GM12878 (cell line): ENCODE results near the gene ZNF57. TPM values are rescaled to one million over a fixed set of nuclear protein-coding genes. Genes with fewer than 3 reads are reported as not detected.
"Not testable (repeated sequence)": the region's sequence is repeated elsewhere in the genome, so short reads cannot be mapped to it uniquely, and the experiment has no call there.

Source experiments
- ATAC-seq: fragments of 200-7000 bp; cut with Tn5 transposase; 3 replicates; pipeline ENCODE4 v1.9.1; 2020; ENCODE audit warnings: mild to moderate bottlenecking, moderate library complexity
- BruUV-seq: library from RNA; stranded (reverse); fragments of 400-500 nt; replicated peaks from 2 replicates; lab custom pipeline; 2021; lab: Mats Ljungman, UMichigan
- CTCF ChIA-PET: fragments of 300-600 bp; sonication (Branson Sonifier 250); formaldehyde crosslinking; extraction: SDS; loops from one replicate; lab custom pipeline; 2021; ENCODE audit warnings: inconsistent platforms; lab: Yijun Ruan, JAX
- POLR2A ChIA-PET: fragments of 350-600 bp; formaldehyde crosslinking; extraction: SDS; loops from one replicate; lab custom pipeline; 2021; ENCODE audit warnings: inconsistent platforms; lab: Charles Lee
- RAD21 ChIA-PET: fragments of 300-600 bp; sonication (Branson Sonifier 250); formaldehyde crosslinking; loops from one replicate; lab custom pipeline; 2023; ENCODE audit warnings: antibody characterized with exemption; ENCODE audit not compliant: unreplicated experiment; lab: Charles Lee
- SMC1A ChIA-PET: fragments of 300-600 bp; sonication (Branson Sonifier 250); formaldehyde crosslinking; loops from one replicate; lab custom pipeline; 2023; ENCODE audit not compliant: unreplicated experiment, uncharacterized antibody; lab: Charles Lee
- DNase-seq: peaks from one replicate; pipeline ENCODE4 v3.0.0-alpha.2; 2011; ENCODE audit warnings: low read depth, low spot score
- FAIRE-seq: peaks from 3 replicates; lab custom pipeline; 2011; peaks lifted over from hg19 to GRCh38; lab: Jason Lieb, UNC
- H2AFZ ChIP-seq: 2 replicates; pipeline ENCODE4 v1.6.0; 2011; ENCODE audit warnings: low read depth, low read length, control low read depth; ENCODE audit not compliant: control insufficient read depth
- H3K27ac ChIP-seq: 2 replicates; pipeline ENCODE4 v1.5.1; 2011; ENCODE audit warnings: control low read depth; ENCODE audit not compliant: control insufficient read depth, insufficient read depth
- H3K27me3 ChIP-seq, 2 experiments: replicated peaks in 1 of 2; 2 replicates each; pipeline versions ENCODE4 v1.6.0 to v1.6.1; 2011; ENCODE audit warnings: low read length in 1 of 2; ENCODE audit not compliant: control insufficient read depth in 2 of 2, insufficient read depth in 2 of 2
- H3K36me3 ChIP-seq, 2 experiments: 2 replicates each; pipeline ENCODE4 v1.5.1; 2011; ENCODE audit warnings: low read length in 1 of 2; ENCODE audit not compliant: control insufficient read depth in 2 of 2, insufficient read depth in 2 of 2
- H3K4me1 ChIP-seq: 2 replicates; pipeline ENCODE4 v1.6.1; 2011; ENCODE audit warnings: mild to moderate bottlenecking, low read length, moderate library complexity, mixed read lengths; ENCODE audit not compliant: control insufficient read depth, insufficient read depth
- H3K4me2 ChIP-seq: 2 replicates; pipeline ENCODE4 v1.6.0; 2011; ENCODE audit warnings: control low read depth; ENCODE audit not compliant: control insufficient read depth, insufficient read depth
- H3K4me3 ChIP-seq: fragments of 200-600 bp; sonication (generic); 2 replicates; pipeline ENCODE4 v1.5.1; 2016
- H3K79me2 ChIP-seq: 2 replicates; pipeline ENCODE4 v1.6.0; 2011; ENCODE audit warnings: low read length; ENCODE audit not compliant: control insufficient read depth, insufficient read depth
- H3K9ac ChIP-seq: 2 replicates; pipeline ENCODE4 v1.8.0; 2011; ENCODE audit warnings: low read length, control low read depth, mixed read lengths; ENCODE audit not compliant: control insufficient read depth, insufficient read depth
- H3K9me3 ChIP-seq: replicated peaks from 3 replicates; pipeline ENCODE4 v1.5.1; 2011; ENCODE audit warnings: mild to moderate bottlenecking, low read length; ENCODE audit not compliant: control insufficient read depth, insufficient read depth
- H4K20me1 ChIP-seq: 2 replicates; pipeline ENCODE4 v1.6.0; 2011; ENCODE audit not compliant: control insufficient read depth, insufficient read depth
- ATF7 ChIP-seq: fragments of 450-650 bp; IDR thresholded peaks from 2 replicates; pipeline ENCODE4 v1.6.1; 2016; ENCODE audit warnings: low read depth, mild to moderate bottlenecking
- BCL3 ChIP-seq: IDR thresholded peaks from 2 replicates; pipeline ENCODE4 v1.6.1; 2011; ENCODE audit warnings: borderline replicate concordance, low read depth, mild to moderate bottlenecking, moderate library complexity, low read length; ENCODE audit not compliant: insufficient read depth, poor library complexity, severe bottlenecking
- DPF2 ChIP-seq: fragments of 450-650 bp; IDR thresholded peaks from 2 replicates; pipeline ENCODE4 v1.6.1; 2017; ENCODE audit warnings: mild to moderate bottlenecking
- E2F8 ChIP-seq: fragments of 450-650 bp; IDR thresholded peaks from 2 replicates; pipeline ENCODE4 v1.6.1; 2018; ENCODE audit warnings: mild to moderate bottlenecking, low read depth, moderate library complexity; ENCODE audit not compliant: partially characterized antibody
- HCFC1 ChIP-seq: fragments of 150-350 bp; IDR thresholded peaks from 2 replicates; pipeline ENCODE4 v1.6.1; 2014; ENCODE audit warnings: low read length
- HDGF ChIP-seq: fragments of 450-650 bp; IDR thresholded peaks from 2 replicates; pipeline ENCODE4 v1.6.1; 2016; ENCODE audit warnings: antibody characterized with exemption
- MTA2 ChIP-seq: fragments of 450-650 bp; IDR thresholded peaks from 2 replicates; pipeline ENCODE4 v1.6.1; 2016; ENCODE audit warnings: low read depth, mild to moderate bottlenecking, moderate library complexity
- NFXL1 ChIP-seq: fragments of 450-650 bp; IDR thresholded peaks from 2 replicates; pipeline ENCODE4 v1.6.1; 2017; ENCODE audit warnings: antibody characterized with exemption, mild to moderate bottlenecking, borderline replicate concordance
- SMARCA5 ChIP-seq: fragments of 450-650 bp; IDR thresholded peaks from 2 replicates; pipeline ENCODE4 v1.6.1; 2017; ENCODE audit warnings: mild to moderate bottlenecking
- TCF12 ChIP-seq: IDR thresholded peaks from 2 replicates; pipeline ENCODE4 v1.6.1; 2011; ENCODE audit warnings: low read depth, mild to moderate bottlenecking, low read length
- WGBS: methylation state at CpG from one replicate; pipeline ENCODE4 v1.1.6; 2016; ENCODE audit warnings: low lambda C conversion rate; ENCODE audit not compliant: insufficient replicate concordance, insufficient coverage; ENCODE audit errors: missing lambda C conversion rate; 5-methylcytosine and 5-hydroxymethylcytosine counted together
- in situ Hi-C: fragments of 300-500 bp; cut with MboI; formaldehyde crosslinking; loops from 9 replicates; pipeline ENCODE4 v1.14.3; 2018; ENCODE audit warnings: mixed read lengths
- intact Hi-C: fragments of 100-400 bp; cut with micrococcal nuclease; formaldehyde crosslinking; loops from one replicate; pipeline ENCODE4 v1.14.2; 2022; ENCODE audit not compliant: unreplicated experiment
- polyA plus RNA-seq, 11 experiments: library from polyadenylated mRNA; depleted of rRNA in 4 of 11; unstranded in 6 of 11; stranded (reverse) in 5 of 11; fragments of >200 nt; fragmentation: Nextera tagmentation in 4 of 11; fragmentation: Illumina TruSeq in 1 of 11; extraction: Ambion mirVana in 4 of 11; extraction: Trizol in 1 of 11; gene quantifications; 1 replicate in 1 of 11; 2 replicates in 10 of 11; pipeline versions ENCODE4 v1.2.1 to v1.2.3, GENCODE V29; 2011 to 2016; ENCODE audit warnings: inconsistent platforms in 2 of 11, missing spikeins in 2 of 11, low read depth in 1 of 11
- total RNA-seq, 4 experiments: library from RNA; depleted of rRNA in 3 of 4; stranded (reverse); fragments of >200 nt in 3 of 4; fragmentation: Illumina TruSeq in 1 of 4; extraction: Trizol in 1 of 4; gene quantifications; 2 replicates each; pipeline versions ENCODE4 v1.2.1 to v1.2.3, GENCODE V29; 2013 to 2021
- TF ChIP-seq, protein P1 (sequence below), 3 experiments: IDR thresholded peaks in 2 of 3; conservative IDR thresholded peaks in 1 of 3; 2 replicates each; pipeline ENCODE4 v1.5.1; 2011; ENCODE audit warnings: low read depth in 3 of 3, low read length in 3 of 3, mild to moderate bottlenecking in 3 of 3, control low read depth in 2 of 3, moderate library complexity in 2 of 3, inconsistent platforms in 1 of 3, mixed read lengths in 1 of 3; ENCODE audit not compliant: control insufficient read depth in 2 of 3, insufficient read depth in 1 of 3; ENCODE audit errors: extremely low read depth in 1 of 3

Gene ZNF57
- total and polyA plus RNA-seq, 10 of the 15 experiments (the other 5 are each of a cell fraction or from before 2014, with no cell fraction given): 2.7 to 8.9 (median 5.8) TPM

DNA sequence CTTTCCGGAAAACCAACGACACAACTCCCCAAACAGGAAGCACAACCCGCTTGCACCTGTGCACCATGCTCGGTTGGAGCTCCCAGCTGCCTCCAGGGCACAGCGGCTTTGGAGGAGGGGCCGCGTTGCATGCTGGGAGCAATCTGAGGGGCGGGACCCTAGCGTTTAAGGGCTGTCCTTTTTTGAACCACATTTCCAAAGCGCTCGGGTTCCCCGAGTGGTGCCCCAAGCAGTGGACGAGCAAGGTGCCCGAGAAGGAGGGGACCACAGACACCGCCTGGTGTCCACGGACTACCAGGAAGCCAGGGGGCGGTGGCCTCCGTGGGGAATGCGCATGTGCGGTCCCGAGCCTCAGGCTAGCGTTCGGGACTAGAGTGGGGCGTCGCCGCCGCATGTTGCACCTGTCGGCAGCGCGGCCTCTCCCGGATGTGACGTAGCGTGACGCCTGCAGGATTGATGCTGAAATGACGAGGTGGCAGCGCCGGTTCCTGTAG, 11.9 kb upstream of the ZNF57 start (continued):
- TF ChIP-seq BCL3 (no peak), TCF12 (peak; percentile 69; the same call in 1 of the 2 replicates), SMARCA5 (no peak), DPF2 (no peak)

DNA sequence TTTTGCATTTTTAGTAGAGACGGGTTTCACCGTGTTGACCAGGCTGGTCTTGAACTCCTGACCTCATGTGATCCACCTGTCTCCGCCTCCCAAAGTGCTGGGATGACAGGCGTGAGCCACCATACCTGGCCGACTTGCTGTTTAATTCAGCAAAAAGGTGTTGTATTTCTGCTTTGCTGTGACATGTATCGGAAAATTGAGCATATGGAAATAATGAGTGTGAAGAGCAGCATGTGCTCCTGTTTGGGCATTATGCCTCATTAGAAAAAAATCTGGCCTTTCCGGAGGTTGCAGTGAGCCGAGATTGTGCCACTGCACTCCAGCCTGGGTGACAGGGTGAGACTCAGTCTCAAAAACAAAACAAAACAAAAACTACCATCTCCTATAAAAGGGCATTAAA, 10.2 kb upstream of the ZNF57 start:
- H3K4me2 ChIP-seq, H3K27me3 ChIP-seq, DNase-seq, H3K36me3 ChIP-seq, intact Hi-C loops, H3K27ac ChIP-seq, H3K4me1 ChIP-seq, H3K9me3 ChIP-seq, in situ Hi-C loops, H3K79me2 ChIP-seq, H4K20me1 ChIP-seq, H3K9ac ChIP-seq, FAIRE-seq, H3K4me3 ChIP-seq, CTCF ChIA-PET, BruUV-seq, POLR2A ChIA-PET, H2AFZ ChIP-seq, ATAC-seq, SMC1A ChIA-PET, RAD21 ChIA-PET: not testable (repeated sequence)
- 84% methylated on average over 8 of the region's 8 CpGs for WGBS

- Histone ChIP-seq H3K4me1 (no peaks in the 10 kb centered on the region), H3K36me3 (no peaks in the 10 kb centered on the region), H3K27me3 (no peaks in the 10 kb centered on the region), H3K27ac (no peak overlapping the region), H3K4me2 (no peak overlapping the region), H3K4me3 (no peak overlapping the region), H2AFZ (no peak overlapping the region), H3K79me2 (peaks cover 6% of the 10 kb centered on the region), H4K20me1 (no peaks in the 10 kb centered on the region), H3K9ac (no peak overlapping the region), H3K9me3 (peaks cover 3% of the 10 kb centered on the region; the same call in 2 of the 3 replicates)
- 60% methylated on average over 8 of the region's 8 CpGs for WGBS
- in situ Hi-C loops (no loop called here), intact Hi-C loops (no loop called here)
- no peak for DNase-seq
- ATAC-seq: no peak
- no peak for FAIRE-seq
- RAD21 ChIA-PET: no interaction called here
- SMC1A ChIA-PET: no interaction called here
- no TSS peak for BruUV-seq
- CTCF ChIA-PET: no interaction called here
- POLR2A ChIA-PET: interaction anchor here (0.6 kb wide), 1 partner anchor 1012 kb away, joined by 6 read pairs; the partner anchor contains the start of gene ABHD17A
- TF ChIP-seq, protein P1, sequence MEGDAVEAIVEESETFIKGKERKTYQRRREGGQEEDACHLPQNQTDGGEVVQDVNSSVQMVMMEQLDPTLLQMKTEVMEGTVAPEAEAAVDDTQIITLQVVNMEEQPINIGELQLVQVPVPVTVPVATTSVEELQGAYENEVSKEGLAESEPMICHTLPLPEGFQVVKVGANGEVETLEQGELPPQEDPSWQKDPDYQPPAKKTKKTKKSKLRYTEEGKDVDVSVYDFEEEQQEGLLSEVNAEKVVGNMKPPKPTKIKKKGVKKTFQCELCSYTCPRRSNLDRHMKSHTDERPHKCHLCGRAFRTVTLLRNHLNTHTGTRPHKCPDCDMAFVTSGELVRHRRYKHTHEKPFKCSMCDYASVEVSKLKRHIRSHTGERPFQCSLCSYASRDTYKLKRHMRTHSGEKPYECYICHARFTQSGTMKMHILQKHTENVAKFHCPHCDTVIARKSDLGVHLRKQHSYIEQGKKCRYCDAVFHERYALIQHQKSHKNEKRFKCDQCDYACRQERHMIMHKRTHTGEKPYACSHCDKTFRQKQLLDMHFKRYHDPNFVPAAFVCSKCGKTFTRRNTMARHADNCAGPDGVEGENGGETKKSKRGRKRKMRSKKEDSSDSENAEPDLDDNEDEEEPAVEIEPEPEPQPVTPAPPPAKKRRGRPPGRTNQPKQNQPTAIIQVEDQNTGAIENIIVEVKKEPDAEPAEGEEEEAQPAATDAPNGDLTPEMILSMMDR (IDR thresholded peaks at IDR 0.05 in 2 of 3, conservative IDR thresholded peaks at IDR 0.05 in 1 of 3; ENCODE audit: control insufficient read depth in 2 of 3, extremely low read depth in 1 of 3, insufficient read depth in 1 of 3, low read depth in 3 of 3, low read length in 3 of 3): no peak
- TF ChIP-seq NFXL1: no peak
- TF ChIP-seq HDGF: no peak
- no peak for TF ChIP-seq E2F8
- no peak for TF ChIP-seq MTA2
- TF ChIP-seq ATF7: no peak
- no peak for TF ChIP-seq HCFC1
These were observed 4.0 kb upstream of the ZNF57 start for GRCh38 chr19:2896694-2897093.
